ENCODE data around the gene NEURL1.

Gene NEURL1

DNA sequence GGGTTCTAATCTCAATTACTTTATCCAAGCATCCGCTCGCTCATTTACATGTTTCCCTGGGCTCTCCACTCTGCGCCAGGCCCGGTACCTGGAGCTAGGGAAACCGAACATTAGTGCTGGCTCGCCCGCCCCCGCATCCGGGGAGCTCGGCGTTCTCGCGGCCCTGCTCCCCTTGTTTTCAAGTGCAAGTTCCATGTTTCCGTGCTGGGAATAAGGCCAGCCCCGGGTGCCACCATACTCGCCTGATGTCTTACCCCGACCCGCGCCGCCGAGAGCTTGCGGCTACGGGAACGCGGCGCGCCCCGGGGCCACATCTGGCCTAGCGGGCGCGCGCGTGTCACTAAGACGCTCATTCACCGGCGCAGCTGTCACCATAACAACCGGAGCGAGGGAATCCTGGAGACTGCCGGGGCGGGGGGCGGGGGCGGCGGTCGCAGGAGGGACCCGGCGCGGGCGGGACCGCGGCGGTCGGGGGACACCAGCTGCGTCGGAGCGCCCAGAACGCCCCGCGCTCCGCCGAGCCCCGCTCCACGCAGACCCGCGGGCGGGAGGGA is at the start of gene NEURL1:
Gene NEURL1 (plus strand): TSS at position 344 of the 554 bp plus-strand sequence. CDS start 683 bp downstream, outside the sequence.
- no peak for DNase-seq (ENCODE audit: low spot score)

DNA sequence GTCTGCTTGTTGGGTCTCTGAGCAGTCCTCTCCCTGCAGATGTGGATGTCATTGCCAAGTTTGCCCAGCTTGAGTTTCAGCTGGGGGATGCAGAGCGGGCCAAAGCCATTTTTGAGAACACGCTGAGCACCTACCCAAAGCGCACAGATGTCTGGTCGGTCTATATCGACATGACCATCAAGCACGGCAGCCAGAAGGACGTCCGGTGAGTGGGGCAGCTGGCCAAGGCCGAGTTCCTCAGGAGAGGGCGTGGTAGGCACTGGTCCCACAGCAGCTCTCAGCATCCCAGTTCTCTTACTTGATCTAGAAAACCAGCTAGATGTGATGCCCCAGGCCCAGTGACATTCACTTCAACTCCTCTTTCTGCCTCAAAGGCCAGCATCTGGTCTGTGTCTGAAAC is 49.0 kb upstream of the NEURL1 start:
- DNase-seq (ENCODE audit: low spot score), result no peak

DNA sequence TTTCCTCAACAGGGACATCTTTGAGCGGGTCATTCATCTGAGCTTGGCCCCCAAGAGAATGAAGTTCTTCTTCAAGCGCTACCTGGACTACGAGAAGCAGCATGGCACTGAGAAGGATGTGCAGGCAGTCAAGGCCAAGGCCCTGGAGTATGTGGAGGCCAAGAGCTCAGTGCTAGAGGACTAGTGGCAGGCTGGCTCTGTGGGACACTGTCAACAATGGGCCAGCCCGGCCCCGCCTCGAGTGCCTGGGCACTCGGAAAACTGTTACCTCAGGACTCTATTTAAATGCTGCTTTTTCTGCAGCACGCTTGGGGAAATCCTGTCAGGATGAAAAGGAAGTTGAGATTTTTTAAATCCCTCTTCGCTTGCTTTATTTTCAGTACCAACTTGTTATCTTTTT is 48.1 kb upstream of the NEURL1 start:
- DNase-seq (ENCODE audit: low spot score), result no peak

DNA sequence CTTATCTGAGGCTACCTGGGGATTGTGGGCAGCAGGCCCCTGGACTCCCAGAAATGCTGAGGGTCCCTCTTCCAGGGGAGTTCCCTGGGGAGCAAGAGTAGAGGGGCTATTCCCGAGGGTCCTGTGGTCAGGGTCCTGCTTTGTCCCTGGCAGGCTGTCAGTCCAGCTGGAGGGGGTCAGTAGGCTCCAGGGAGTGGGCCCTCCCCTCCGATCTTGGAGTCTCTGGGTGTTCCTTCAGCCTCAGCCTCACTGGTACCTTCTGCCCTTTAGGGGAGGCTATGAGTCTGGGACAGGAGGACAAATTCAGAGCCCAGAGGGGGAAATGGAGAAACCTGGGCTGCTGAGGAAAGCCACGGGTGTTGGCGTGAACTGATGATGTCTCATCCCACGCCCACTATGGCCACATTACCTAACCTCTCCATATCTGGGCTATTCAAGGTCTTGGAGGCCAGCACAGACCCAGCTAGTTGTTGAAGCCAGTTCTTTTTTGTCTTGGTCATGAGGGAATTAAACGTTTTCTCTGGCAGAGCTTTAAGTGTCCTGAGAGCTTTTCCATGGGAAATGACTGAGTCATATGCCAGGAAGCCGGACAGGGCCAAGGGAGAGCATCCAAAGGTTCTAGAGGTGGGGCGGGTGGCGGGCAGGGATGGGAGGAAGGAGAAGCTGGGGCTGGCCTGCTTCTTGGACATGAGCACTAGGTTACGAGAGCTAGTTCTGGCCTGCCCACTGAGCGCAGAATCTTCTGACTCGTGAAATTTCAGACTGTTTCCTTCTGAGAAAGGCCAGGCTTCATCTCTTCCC is 47.5 kb upstream of the NEURL1 start:
- DNase-seq (ENCODE audit: low spot score), result no peak

DNA sequence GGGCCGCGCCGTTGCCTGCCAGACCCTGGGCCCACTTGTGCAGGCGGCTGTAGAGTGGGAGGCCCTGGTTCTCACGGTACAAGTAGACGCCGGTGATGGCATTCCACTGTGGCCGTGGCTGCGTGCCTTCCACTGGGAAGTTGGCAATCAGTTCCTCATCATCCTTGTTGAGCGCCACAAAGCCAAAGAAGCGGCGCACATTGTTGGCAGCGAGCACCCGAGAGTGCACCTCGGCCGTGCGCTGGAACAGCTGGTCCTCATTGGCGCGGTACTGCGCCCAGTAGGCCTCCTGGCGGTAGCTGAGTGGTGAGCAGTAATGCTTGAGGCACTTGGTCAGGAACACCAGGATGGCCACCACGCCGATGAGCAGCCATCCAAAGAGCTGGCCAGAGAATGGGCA is 46.3 kb upstream of the NEURL1 start:
- no peak for DNase-seq (ENCODE audit: low spot score)

DNA sequence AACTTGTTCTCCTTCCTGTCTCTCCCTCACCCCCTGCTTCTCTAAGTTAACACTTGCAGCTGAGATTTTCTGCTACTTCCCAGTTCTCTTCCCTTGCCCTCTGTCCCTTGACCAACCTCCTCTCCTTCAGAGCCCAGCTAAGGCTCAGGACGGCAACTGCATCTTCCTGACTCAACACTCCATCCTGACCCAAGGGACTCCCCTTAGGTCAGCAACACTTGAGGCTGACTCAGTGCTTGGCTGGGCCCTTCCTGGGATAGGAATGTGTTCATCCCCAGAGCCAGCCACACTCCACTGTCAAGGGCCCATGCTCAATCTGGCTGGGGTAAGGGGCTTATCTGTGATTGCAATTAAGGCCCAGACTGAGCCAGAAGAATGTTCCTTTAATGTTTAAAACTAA is 44.8 kb upstream of the NEURL1 start:
- no peak for DNase-seq (ENCODE audit: low spot score)

DNA sequence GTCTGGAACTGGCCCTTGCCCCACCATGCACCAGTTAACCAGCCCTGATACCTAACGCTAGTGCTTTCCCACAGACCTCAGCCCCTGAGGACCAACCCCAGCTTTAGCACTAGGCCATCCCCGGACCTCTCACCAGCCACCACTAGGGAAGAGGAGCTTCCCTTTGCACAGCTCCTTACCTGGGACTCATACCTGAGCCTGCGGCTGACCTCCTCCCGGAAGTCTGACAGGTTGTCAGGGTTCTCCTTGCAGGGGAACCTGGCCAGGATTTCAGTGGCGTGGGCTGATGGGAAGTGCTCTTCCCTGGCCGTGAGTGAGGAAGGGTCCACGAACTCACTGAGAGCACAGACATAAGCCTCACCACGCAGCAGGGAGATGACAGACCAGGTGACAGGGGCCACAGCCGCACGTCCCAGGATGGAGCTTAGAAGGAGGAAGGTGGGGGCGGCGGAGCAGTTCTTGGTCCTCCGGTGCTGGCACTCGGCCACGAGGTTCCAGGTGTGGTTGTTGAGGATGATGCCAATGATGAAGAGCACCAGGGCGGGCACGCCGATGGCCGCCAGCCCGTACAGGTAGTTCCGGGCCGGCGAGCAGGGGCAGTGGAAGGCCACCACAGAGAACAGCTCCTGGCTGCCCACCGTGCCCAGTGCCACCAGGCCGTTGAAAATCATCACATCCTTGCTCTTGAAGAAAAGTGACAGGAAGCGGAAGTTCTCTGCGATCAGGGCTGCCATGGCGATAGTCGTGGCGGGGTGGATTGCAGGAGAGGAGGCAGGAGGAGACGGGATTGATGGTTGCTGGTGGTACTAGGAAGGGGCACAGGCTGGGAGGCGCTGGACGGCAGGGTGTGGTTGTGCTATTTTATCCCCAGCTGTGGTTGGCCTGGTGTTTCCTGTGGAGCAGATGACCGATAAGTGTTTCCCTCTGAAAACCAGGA is 44.0 kb upstream of the NEURL1 start:
- no peak for DNase-seq (ENCODE audit: low spot score)

GRCh38 chr10:103450201-103450695 is 43.3 kb upstream of the NEURL1 start:
- no peak for DNase-seq (ENCODE audit: low spot score)

DNA sequence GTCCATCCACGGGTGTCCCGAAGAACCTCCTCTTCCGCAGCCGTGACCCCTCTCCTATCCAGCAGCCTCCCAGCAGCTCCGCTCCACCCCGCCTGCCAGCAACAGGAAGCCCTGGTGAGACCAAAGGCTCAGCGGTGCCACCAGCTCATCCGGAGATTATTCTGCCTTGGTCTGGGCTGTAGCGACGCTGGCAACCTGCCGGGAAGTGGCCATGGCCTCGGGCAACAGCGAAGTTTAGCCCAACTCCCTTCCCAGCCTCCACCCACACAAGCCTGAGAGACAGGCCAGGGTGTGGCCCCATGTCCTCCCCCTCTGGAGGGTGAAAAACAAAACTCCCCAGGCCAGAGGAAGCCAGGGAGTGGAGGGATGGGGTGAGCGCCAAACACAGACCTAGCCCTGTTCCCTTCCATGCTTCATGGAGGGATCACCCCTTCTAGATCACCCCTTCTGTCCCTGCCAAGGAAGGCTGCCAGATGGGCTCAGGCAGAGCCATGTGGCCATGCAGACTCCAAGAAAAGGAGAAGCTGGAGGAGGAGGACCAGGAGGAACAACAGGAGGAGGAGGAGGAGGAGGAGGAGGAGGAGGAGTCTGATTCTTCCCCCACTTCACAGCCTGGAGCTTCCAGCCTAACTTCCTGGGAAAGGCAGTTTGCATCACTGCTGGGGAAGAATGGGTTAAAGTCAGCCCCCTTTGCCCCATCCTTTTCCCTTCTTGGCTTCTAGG is 42.3 kb upstream of the NEURL1 start:
- no peak for DNase-seq (ENCODE audit: low spot score)

DNA sequence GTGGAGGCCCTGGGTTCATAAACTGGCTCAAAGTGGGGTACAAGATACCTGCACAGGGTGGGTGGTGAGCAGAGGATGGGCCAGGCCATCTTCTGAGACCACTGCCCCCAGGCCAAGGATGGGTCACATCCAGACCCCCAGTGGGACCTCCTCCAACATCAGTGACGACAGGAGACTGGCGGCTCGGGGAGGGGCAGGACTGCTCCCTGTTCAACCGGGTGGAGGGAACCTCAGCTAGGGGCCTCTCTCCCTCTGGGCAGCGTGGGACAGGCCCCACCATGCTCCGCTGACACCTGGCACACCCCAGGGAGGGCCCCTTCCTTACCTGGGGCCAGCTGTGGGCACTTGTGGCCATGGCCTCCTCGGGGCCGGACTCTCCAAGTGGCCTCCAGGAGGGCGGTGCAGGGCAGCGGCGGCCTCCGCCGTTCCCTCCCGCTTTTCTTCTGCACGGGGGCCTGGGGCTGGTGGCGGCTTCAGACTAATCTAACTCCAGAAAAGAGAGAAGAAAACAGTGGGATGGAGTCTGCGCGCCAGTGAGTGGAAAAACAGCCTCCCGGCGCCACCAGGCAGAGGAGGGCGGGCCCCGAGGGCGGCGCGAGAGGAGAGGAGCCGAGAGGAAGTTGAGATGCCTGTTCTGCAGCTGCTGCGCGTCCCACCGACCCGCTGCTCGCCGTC is 41.5 kb upstream of the NEURL1 start, which contains the start of gene CALHM2:
Gene CALHM2 (minus strand): TSS at position 540 of the 675 bp plus-strand sequence. CDS start 2,429 bp downstream, outside the sequence.
- DNase-seq (ENCODE audit: low spot score), result no peak

DNA sequence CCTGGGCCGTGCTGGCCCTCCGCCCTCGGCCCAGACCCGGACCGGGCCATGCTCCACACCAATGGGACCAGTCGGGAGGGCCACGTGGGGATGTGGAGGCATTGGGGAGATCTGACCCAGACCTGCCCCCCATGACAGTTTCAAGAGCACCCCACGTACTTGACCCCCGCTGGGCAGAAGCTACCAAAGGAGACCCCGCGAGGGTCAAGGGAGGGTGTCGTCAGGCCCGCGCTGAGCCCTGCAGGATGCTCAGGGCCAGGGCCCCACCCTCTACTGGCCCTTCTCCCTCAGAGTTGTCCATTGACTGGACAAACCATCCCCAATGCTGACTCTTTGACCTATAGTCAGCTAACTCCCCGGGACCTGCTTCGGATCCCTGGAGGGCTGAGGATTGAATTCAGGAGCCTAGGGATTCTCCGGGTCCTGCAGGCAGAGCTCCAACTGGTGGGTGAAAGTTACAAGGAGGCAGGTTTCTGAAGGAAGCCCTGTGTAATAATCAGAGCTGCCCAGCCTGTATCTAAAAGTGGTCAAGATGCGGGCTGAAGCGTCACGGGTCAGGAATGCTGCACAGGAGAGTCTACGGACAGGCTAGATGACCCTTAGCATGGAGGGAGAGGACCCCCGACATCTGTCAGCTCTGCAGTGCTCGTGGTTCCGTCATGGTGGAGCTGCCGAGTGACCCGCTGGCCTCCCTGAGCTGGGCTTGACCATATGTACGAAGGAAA is 40.8 kb upstream of the NEURL1 start:
- DNase-seq (ENCODE audit: low spot score), result no peak

DNA sequence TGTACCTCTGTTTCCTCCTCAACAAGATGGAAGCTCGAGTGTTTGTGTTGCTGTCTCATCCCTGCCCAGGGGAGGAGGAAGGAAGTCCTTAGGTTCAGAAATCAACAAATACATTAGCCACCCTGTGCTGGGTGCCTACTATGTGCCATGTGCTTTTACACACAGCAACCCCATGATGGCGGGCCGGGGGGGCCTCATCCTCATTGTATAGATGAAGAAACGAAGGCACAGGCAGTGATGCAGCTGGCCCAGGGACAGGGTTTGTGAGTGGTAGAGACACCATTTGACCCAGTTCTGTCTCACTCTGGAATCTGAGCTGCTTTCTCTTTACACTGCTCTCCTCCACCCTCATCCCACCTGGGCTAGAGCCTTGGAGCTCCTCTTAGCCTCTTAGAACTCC is 39.5 kb upstream of the NEURL1 start:
- DNase-seq (ENCODE audit: low spot score), result no peak

DNA sequence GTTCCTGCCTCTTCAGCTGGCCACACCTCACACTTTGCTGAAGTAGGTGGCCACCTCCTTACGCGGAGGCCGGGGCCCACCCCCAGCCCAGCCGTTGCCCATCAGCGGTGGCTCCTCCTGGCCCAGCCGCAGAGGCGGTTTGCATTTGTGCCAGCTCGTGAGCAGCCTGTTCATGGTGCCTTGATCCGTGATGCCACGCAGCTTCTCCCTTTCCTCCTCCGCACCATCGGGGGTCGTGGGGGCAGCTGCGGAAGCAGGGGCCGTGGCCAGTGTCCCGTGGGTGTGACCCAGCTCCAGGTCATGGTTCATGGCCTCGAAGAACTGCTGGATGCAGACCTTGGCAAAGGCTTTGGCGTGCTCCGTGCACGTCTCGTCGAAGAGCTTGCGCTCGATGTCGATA is 38.3 kb upstream of the NEURL1 start:
- DNase-seq (ENCODE audit: low spot score), result no peak

- DNase-seq (ENCODE audit: low spot score), result no peak
Measured at GRCh38 chr10:103456074-103456660, 37.3 kb upstream of the NEURL1 start.

DNA sequence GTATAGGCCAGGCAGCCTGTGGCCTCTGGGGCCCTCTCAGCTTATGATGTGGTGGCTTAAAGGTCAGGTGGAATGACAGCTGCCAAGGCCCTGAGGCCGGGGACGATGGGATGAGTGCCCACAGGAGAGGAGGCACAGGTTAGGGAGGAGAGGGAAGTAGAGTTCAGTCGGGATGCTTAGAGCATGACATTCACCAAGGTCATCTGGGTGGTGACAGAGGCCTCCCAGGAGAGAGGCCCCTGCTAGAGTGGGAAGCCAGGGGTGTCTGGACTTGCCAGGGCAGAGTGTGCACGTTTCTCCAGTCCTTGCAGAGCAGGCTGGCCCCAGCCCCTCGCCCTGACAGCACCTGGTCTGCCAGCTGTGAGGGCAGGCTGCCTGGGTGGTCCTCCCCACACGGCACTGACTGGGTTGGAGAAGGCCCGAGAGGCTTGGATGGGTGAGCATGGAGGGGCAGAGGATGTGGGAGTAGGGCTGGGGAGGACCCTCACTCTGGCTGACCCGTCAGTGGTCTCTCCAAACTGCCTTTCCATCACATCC is 36.3 kb upstream of the NEURL1 start:
- DNase-seq (ENCODE audit: low spot score), result no peak

DNA sequence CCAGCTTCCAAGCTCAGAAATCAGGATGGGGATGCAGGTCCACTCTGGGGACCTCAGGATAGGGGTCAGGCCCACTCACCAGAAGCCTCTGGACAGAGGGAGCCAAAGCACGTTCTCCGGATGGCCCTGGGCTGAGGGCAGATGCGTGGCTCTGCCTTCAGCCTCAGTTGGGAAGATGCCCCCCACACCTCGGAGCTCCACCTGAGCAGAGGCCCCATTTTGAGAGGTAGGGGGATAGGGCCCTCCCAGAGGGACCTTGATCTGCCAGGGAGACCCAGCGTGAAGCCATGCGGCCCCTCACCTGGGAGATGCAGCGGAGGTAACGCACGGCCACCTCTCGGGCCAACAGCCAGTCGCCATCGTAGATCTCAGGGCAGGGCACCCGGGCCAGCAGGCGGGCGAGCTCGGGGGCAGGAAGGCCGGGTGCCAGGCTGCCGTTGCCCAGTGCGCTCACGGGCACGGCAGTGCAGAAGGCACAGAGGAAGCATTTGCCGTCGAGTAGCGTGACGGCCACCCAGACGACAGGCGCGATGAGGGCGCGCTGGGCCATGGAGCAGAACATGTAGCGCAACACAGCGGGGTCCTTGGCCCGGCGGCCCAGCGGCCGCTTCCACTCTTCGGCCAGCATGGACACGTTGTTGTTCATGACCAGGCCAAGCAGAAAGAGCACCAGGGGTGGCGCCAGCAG is 35.5 kb upstream of the NEURL1 start:
- DNase-seq (ENCODE audit: low spot score), result no peak

DNA sequence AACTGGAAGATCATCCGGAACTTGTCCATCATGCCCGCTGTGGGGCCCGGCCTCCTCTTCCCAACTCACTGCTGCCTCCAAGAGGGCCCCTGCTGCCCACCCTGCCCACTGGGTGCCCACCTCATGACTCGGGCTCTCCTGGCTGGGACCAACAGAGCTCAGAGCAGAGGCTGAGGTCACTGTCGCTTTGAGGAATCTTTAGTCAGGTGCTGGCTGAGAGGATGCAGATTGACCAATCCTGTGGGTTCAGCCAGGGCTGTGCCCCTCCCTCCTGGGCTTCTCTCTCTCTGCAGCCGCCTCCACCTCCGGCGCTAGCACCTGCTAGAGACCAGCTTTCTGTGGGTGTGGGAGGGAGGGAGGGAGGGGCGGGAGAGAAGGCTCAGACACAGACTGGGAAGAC is 34.8 kb upstream of the NEURL1 start, which contains the start of gene CALHM1:
Gene CALHM1 (minus strand): TSS at position 181 of the 400 bp plus-strand sequence. CDS start 149 bp downstream, at position 32.
- no peak for DNase-seq (ENCODE audit: low spot score)

- no peak for DNase-seq (ENCODE audit: low spot score)
Measured at GRCh38 chr10:103459615-103460014, 33.9 kb upstream of the NEURL1 start.

GRCh38 chr10:103463499-103463898 is 30.0 kb upstream of the NEURL1 start:
- DNase-seq (ENCODE audit: low spot score), result no peak

Data from hematopoietic multipotent progenitor cell treated with erythropoietin and hydrocortisone succinate and interleukin-3 and kit ligand, for 17 days (in vitro differentiated cells).